ENCODE measurements around the gene ATP13A5.

Gene ATP13A5

DNA sequence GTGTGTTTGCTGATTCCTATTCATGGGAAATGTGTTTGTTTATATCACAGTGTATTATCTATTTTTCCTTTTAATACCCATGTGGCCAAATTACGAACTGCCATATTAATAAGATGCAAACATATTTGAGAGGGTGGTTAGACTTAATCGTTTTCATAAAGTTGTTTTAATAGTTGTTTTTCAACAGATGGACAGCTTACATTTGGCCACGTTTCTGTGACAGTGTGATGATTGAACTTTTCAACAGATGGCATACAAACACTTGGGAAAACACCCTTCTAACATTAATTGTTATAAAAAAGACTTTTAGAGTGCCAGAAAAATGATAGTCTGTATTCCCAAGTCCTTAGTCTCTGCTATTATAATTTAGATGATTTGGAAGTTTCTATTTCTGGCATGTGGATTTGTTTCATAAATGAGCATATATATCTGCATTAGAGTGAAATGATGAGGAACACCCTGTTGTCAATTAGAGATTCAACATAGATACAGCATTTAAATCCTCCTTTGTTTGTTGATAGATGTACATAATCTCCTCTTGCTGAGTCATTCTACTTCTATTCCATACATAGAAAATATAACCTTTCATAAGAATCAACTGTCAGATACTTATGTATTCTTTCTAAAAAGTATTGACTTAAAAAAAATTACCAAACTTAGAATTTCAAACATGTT, 124.4 kb downstream of the ATP13A5 start:
- WGBS = 82% methylated on average over 2 of the region's 3 CpGs

DNA sequence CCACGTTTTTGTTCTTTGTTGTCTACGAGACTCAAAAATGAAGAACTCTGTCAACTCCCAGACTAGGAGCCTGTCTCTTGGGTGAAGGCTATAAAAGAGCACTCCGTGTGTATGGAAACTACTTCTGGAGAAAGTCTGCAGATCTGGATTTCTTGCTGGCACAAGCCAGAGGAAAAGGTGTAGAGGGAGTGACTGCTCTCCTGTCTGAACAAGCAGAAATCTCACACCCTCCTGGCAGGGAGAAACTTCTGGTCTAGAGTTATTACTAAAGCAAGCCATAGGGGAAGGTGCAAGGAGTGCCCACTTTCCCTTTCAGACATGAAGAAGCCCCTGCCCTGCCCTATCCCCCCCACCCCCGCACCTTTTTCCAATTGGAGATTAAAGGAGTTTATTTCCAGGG, 128.1 kb downstream of the ATP13A5 start:
- H3K9ac ChIP-seq (ENCODE audit: low read depth, low read length) = no peak overlapping the region
- H3K4me1 ChIP-seq (ENCODE audit: insufficient read depth, low read length) = no peaks in the 10 kb centered on the region
- H3K36me3 ChIP-seq (ENCODE audit: insufficient read depth, low read length) = no peaks in the 10 kb centered on the region
- H3K9me3 ChIP-seq (ENCODE audit: insufficient read depth, low read depth, low read length) = peaks cover 37% of the 10 kb centered on the region
- no peak overlapping the region for H3K27ac ChIP-seq (ENCODE audit: low read depth, low read length)
- H3K27me3 ChIP-seq (ENCODE audit: insufficient read depth, low read length) = no peaks in the 10 kb centered on the region
- WGBS = 94% methylated on average over 4 of the region's 4 CpGs
- no peak overlapping the region for H3K4me3 ChIP-seq (ENCODE audit: low read length)

More for the DNA sequence above, 124.4 kb downstream of the ATP13A5 start:
- H3K27ac ChIP-seq (ENCODE audit: low read depth, low read length) = no peak overlapping the region
- no peaks in the 10 kb centered on the region for H3K4me1 ChIP-seq (ENCODE audit: insufficient read depth, low read length)
- no peaks in the 10 kb centered on the region for H3K36me3 ChIP-seq (ENCODE audit: insufficient read depth, low read length)
- H3K27me3 ChIP-seq (ENCODE audit: insufficient read depth, low read length) = no peaks in the 10 kb centered on the region
- H3K9ac ChIP-seq (ENCODE audit: low read depth, low read length) = no peak overlapping the region
- H3K4me3 ChIP-seq (ENCODE audit: low read length) = no peak overlapping the region
- H3K9me3 ChIP-seq (ENCODE audit: insufficient read depth, low read depth, low read length) = peaks cover 10% of the 10 kb centered on the region

DNA sequence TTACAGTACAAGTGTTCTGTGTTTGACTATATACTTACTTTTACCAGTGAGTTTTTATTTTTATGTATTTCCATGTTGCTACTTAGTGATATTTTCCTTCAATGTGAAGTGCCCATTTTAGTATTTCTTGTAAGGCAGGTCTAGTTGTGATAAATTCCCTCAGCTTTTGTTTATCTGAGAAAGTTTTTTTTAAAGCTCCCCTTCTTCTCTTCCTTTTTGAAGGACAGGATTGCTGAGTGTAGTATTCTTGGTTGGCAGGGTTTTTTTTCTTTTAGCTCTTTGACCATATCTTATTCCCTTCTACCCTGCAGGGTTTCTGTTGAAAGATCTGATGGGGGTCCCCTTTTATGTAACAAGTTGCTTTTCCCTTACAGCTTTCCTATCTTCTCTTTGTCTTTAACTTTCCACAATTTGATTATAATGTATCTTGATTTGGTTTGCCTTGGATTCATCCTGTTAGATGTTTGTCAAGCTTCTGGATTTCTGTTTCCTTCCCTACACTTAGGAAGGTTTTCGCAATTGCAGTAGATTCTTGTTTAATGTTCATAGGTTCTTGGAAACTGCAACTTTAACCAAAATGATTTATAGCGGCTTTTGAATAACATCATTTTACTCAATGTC, 129.6 kb downstream of the ATP13A5 start:
- Histone ChIP-seq H3K4me3 (ENCODE audit: low read length) (no peak overlapping the region), H3K9me3 (ENCODE audit: insufficient read depth, low read depth, low read length) (peaks cover 37% of the 10 kb centered on the region)

DNA sequence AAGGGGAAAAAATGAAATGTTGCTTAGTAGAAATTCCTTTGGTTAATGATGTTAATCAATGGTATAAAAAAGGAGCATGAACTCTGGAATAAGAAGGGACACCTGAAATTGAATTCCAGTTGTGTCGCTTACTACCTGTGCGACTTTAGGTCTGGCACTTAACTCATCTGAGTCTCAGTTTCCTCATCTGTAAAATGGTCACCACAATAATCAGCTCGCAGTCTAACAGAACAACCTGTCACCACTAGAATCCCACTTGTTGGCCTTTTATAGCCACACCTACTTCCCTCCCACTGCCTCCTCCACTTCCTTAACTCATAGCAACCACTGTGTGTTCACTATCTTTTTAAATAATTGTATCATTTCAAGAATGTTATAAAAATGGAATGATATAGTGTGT, 135.0 kb downstream of the ATP13A5 start:
- peaks cover 21% of the 10 kb centered on the region for H3K9me3 ChIP-seq (ENCODE audit: insufficient read depth, low read depth, low read length)
- peaks cover 19% of the 10 kb centered on the region for H3K27me3 ChIP-seq (ENCODE audit: insufficient read depth, low read length)
- peaks cover 5% of the 10 kb centered on the region; the same call in 1 of the 2 replicates for H3K4me1 ChIP-seq (ENCODE audit: insufficient read depth, low read length)
- no peak overlapping the region for H3K27ac ChIP-seq (ENCODE audit: low read depth, low read length)
- H3K36me3 ChIP-seq (ENCODE audit: insufficient read depth, low read length) = no peaks in the 10 kb centered on the region
- H3K9ac ChIP-seq (ENCODE audit: low read depth, low read length) = no peak overlapping the region
- no peak overlapping the region for H3K4me3 ChIP-seq (ENCODE audit: low read length)
- WGBS = 92% methylated on average over 3 of the region's 3 CpGs

More for the DNA sequence above, 129.6 kb downstream of the ATP13A5 start:
- Histone ChIP-seq H3K9ac (ENCODE audit: low read depth, low read length) (no peak overlapping the region), H3K36me3 (ENCODE audit: insufficient read depth, low read length) (no peaks in the 10 kb centered on the region), H3K27ac (ENCODE audit: low read depth, low read length) (no peak overlapping the region), H3K4me1 (ENCODE audit: insufficient read depth, low read length) (no peaks in the 10 kb centered on the region), H3K27me3 (ENCODE audit: insufficient read depth, low read length) (no peaks in the 10 kb centered on the region)
- 100% methylated on average over 1 of the region's 2 CpGs for WGBS

DNA sequence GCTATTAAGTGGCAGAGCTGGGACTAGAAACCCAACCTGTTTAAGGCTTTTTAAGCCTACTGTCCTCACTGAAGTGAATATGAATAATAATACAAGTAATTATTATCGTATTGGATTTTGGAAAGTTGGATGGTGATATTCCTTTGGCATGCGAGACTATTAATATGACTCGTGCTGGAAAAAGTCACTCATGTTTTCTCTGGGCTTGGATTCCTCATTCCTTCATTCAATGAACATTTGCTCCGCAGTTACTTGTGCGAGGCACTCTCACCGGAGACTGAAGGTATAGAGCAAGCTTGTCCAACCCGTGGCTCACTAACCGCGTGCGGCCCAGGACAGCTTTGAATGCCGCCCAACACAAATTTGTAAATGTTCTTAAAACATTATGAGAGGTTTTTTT, 136.8 kb downstream of the ATP13A5 start:
- Histone ChIP-seq H3K4me3 (ENCODE audit: low read length) (peak overlapping the region; percentile 83), H3K9ac (ENCODE audit: low read depth, low read length) (no peak overlapping the region)
- 91% methylated on average over 11 of the region's 11 CpGs for WGBS

DNA sequence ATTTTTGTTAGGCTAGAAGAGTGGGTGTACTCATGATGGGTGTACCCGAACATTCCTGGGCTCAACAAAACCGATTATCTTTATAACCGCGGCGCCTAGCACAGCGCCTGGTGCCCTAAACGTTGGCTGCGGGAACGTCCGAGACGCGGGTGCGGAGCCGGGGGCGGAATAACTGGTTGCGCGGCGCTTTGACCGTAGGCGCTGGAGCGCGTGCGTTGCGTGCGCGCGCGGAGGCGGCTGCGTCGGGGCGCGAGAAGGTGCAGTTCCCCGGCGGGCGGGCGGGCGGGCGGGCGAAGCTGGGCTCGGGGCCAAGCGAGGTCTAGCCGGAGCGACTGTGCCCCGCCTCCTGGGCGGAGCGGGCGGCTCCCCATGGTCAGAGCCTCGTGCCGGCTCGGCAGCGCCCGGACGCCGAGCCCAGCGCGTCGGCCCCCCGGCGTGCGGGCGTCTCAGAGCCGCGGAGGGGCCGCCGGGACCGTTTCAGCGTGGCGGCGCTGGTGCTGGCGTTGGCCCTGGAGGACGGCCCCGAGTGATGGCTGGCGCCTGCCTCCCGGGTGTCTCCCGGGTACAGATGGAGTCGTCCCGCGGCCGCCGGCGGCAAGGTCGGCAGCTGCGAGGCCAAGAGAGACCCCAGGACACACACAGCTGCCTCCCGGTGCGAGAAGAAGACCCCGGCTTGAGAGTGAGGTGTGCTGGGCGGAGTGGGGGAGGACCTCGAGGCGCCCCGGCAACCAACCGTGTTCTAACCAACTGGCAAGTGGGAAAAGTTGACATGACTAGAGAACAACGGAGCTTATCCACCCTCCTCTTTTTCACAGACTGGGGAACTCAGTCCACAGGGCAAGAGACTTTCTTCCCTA, 137.5 kb downstream of the ATP13A5 start, which contains the start of gene PLAAT1:
Gene PLAAT1, plus strand, starts transcription at position 373 of the 857 bp plus-strand sequence. CDS start 14,429 bp downstream, outside the sequence.
- no peak within 1 kb of the TSS; the same call in 1 of the 2 replicates for H3K27ac ChIP-seq (ENCODE audit: low read depth, low read length)
- H3K4me3 ChIP-seq (ENCODE audit: low read length) = peak within 1 kb of the TSS; percentile 83
- peaks cover 19% of the 10 kb centered on the region for H3K27me3 ChIP-seq (ENCODE audit: insufficient read depth, low read length)
- no peaks in the 10 kb centered on the region for H3K36me3 ChIP-seq (ENCODE audit: insufficient read depth, low read length)
- 2% methylated on average over 93 of the region's 93 CpGs for WGBS
- H3K9ac ChIP-seq (ENCODE audit: low read depth, low read length) = peak within 1 kb of the TSS; percentile 67
- peaks cover 5% of the 10 kb centered on the region; the same call in 1 of the 2 replicates for H3K4me1 ChIP-seq (ENCODE audit: insufficient read depth, low read length)
- no peaks in the 10 kb centered on the region for H3K9me3 ChIP-seq (ENCODE audit: insufficient read depth, low read depth, low read length)

More for the DNA sequence above, 136.8 kb downstream of the ATP13A5 start:
- Histone ChIP-seq H3K36me3 (ENCODE audit: insufficient read depth, low read length) (no peaks in the 10 kb centered on the region), H3K27ac (ENCODE audit: low read depth, low read length) (no peak overlapping the region), H3K27me3 (ENCODE audit: insufficient read depth, low read length) (peaks cover 19% of the 10 kb centered on the region), H3K4me1 (ENCODE audit: insufficient read depth, low read length) (peaks cover 5% of the 10 kb centered on the region; the same call in 1 of the 2 replicates), H3K9me3 (ENCODE audit: insufficient read depth, low read depth, low read length) (peaks cover 3% of the 10 kb centered on the region)

DNA sequence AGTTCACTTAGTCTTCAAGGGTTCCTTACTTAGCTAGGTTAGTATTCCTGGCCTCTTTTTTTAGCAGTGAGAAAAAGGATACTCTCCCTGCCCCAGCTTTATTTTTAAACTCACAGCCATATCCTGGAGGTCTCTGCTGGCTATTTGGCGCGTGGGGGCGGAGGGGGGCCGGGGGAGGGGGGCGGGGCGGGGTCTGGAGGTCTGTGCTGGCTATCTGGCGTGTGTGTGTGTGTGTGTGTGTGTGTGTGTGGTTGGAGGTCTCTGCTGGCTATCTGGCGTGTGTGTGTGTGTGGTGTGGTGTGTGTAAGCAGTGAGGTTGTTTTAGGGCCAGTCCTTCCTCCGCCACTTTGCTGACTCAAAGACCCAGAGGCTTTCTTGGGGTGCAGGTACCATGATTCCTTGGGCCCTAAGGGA, 138.1 kb downstream of the ATP13A5 start:
- peaks cover 5% of the 10 kb centered on the region; the same call in 1 of the 2 replicates for H3K4me1 ChIP-seq (ENCODE audit: insufficient read depth, low read length)
- peaks cover 19% of the 10 kb centered on the region for H3K27me3 ChIP-seq (ENCODE audit: insufficient read depth, low read length)
- no peak overlapping the region; the same call in 1 of the 2 replicates for H3K27ac ChIP-seq (ENCODE audit: low read depth, low read length)
- WGBS = 23% methylated on average over 3 of the region's 9 CpGs
- peak overlapping the region; percentile 67 for H3K9ac ChIP-seq (ENCODE audit: low read depth, low read length)
- H3K4me3 ChIP-seq (ENCODE audit: low read length) = peak overlapping the region; percentile 83
- H3K9me3 ChIP-seq (ENCODE audit: insufficient read depth, low read depth, low read length) = no peaks in the 10 kb centered on the region
- H3K36me3 ChIP-seq (ENCODE audit: insufficient read depth, low read length) = no peaks in the 10 kb centered on the region

DNA sequence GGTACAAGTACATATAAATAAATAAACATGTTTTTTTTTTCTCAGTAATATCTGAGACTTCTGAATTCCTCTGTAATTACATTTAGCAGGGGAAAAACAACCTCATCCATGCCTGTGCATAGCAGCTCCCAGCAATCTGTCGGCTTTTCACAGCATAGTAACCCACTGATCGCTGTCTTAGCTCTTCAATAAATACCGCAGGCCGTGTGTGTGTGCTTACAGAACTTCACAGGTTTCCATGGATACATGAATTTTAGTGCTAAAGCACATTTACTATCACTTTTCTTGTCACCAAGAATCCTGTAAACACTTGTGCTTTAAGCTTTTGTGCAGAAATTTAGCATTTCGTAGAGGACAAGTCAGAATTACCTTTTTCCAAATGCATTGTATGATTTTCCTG, 141.5 kb downstream of the ATP13A5 start:
- Histone ChIP-seq H3K4me3 (ENCODE audit: low read length) (no peak overlapping the region), H3K27ac (ENCODE audit: low read depth, low read length) (no peak overlapping the region), H3K4me1 (ENCODE audit: insufficient read depth, low read length) (peaks cover 5% of the 10 kb centered on the region; the same call in 1 of the 2 replicates), H3K36me3 (ENCODE audit: insufficient read depth, low read length) (no peaks in the 10 kb centered on the region), H3K9ac (ENCODE audit: low read depth, low read length) (no peak overlapping the region), H3K9me3 (ENCODE audit: insufficient read depth, low read depth, low read length) (no peaks in the 10 kb centered on the region), H3K27me3 (ENCODE audit: insufficient read depth, low read length) (peaks cover 12% of the 10 kb centered on the region)
- 96% methylated on average over 5 of the region's 5 CpGs for WGBS

DNA sequence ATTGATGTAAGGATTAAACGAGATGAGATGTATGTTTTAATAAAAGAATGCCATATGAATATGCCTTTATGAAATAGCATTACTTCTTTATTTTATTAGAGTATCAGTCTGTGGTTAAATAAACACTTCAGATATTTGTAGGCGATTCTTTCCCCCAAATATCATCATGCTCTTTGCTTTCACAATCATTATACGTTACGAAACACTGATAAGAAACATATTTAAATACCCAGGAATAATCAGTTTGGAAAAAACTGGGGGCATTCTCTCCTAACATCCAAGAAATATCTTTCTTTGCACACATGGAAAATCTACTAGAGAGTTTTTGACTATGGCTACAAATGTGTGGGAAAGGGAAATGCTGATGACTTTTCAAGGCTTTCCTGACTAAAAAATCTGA, 142.0 kb downstream of the ATP13A5 start:
- Histone ChIP-seq H3K4me1 (ENCODE audit: insufficient read depth, low read length) (peaks cover 2% of the 10 kb centered on the region; the same call in 1 of the 2 replicates), H3K9ac (ENCODE audit: low read depth, low read length) (no peak overlapping the region), H3K27ac (ENCODE audit: low read depth, low read length) (no peak overlapping the region), H3K27me3 (ENCODE audit: insufficient read depth, low read length) (peaks cover 7% of the 10 kb centered on the region), H3K4me3 (ENCODE audit: low read length) (no peak overlapping the region), H3K36me3 (ENCODE audit: insufficient read depth, low read length) (no peaks in the 10 kb centered on the region), H3K9me3 (ENCODE audit: insufficient read depth, low read depth, low read length) (no peaks in the 10 kb centered on the region)
- WGBS = 96% methylated on average over 4 of the region's 4 CpGs

DNA sequence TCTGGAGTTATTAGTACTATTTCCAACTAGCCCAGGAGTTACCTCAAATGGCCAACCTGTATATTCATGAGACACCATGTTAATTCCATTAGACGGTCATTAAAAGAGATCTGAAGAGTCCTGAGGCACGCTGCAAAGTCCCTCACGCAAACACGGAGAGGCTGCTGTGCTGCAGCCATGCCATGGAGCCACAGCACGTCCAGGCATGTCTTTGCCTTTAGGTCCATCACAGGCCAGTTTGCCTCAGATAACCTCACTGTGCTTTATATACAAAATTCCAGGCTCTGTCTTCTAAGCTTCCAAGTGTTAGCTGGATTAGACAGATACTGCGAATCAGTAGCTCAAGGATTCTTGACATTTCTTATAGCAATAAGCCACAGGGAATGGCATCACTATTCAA, 147.4 kb downstream of the ATP13A5 start:
- no peak overlapping the region for H3K9ac ChIP-seq (ENCODE audit: low read depth, low read length)
- H3K27me3 ChIP-seq (ENCODE audit: insufficient read depth, low read length) = no peaks in the 10 kb centered on the region
- H3K9me3 ChIP-seq (ENCODE audit: insufficient read depth, low read depth, low read length) = no peaks in the 10 kb centered on the region
- WGBS = 90% methylated on average over 6 of the region's 6 CpGs
- no peak overlapping the region for H3K4me3 ChIP-seq (ENCODE audit: low read length)
- H3K36me3 ChIP-seq (ENCODE audit: insufficient read depth, low read length) = no peaks in the 10 kb centered on the region
- peaks cover 43% of the 10 kb centered on the region for H3K4me1 ChIP-seq (ENCODE audit: insufficient read depth, low read length)
- no peak overlapping the region for H3K27ac ChIP-seq (ENCODE audit: low read depth, low read length)

DNA sequence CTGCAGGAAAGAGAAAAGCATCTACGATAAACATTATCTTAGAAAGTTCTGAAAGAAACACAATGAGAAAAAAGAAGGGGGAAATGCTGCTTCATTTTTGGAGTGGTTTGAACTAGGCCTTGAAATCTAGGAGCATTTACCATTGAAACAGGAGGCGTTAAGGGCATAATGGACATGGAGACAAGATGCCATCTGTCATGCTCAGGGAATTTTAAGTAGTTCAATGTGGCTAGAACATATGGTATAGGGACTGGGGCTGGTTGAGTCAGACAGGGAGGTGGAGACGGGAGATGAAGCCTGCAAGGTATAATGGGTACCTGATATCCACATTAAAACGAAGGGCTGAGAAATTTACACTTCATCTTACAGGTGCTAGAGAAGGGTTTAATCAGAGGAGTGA, 147.9 kb downstream of the ATP13A5 start:
- Histone ChIP-seq H3K9me3 (ENCODE audit: insufficient read depth, low read depth, low read length) (no peaks in the 10 kb centered on the region), H3K9ac (ENCODE audit: low read depth, low read length) (no peak overlapping the region), H3K27ac (ENCODE audit: low read depth, low read length) (no peak overlapping the region), H3K4me3 (ENCODE audit: low read length) (no peak overlapping the region), H3K4me1 (ENCODE audit: insufficient read depth, low read length) (peaks cover 48% of the 10 kb centered on the region), H3K36me3 (ENCODE audit: insufficient read depth, low read length) (no peaks in the 10 kb centered on the region), H3K27me3 (ENCODE audit: insufficient read depth, low read length) (no peaks in the 10 kb centered on the region)
- WGBS = 89% methylated on average over 4 of the region's 4 CpGs

Data from HUES64 (cell line).